CD1c-positive myeloid dendritic cell (primary cell): ENCODE measurements around the gene SNRPF.
"Not testable (repeated sequence)": the region's sequence is repeated elsewhere in the genome, so short reads cannot be mapped to it uniquely, and the experiment has no call there.

Source experiments
- DNase-seq: peaks from one replicate; pipeline ENCODE4 v3.0.0-alpha.2; 2016; ENCODE audit errors: extremely low spot score

SNRPF gene

GRCh38 chr12:95858451-95859343 is at the start of gene SNRPF:
Gene SNRPF (plus strand): TSS chr12:95858952. CDS start chr12:95859074, 122 bp downstream.
- DNase-seq, result peak; percentile 98

DNA sequence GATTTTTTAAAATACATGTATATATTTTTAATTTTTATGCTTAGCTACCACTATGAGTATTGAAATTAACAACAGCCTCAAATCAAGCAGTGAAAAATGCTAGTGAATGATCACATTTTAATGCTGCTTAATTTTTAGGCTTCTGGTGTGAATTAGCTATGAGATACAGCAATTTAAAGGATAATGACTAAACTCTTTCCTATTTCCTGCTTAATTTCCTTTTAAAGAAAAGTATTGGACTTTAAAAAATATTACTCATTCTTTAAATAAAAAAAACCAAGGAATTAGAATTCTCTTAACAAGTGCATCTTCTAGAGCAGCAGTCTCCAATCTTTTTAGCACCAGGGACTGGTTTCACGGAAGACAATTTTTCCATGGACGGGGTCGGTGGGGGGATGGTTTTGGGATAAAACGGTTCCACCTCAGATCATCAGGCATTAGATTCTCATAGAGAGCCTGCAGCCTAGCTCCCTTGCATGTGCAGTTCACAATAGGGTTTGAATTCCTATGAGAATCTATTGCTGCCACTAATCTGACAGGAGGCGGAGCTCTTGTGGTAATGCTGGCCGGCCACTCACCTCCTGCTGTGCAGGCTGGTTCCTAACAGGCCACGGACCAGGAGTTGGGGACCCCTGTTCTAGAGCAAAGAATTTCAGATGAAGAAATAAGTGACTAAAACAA is 49.6 kb upstream of the SNRPF start:
- DNase-seq, result no peak

DNA sequence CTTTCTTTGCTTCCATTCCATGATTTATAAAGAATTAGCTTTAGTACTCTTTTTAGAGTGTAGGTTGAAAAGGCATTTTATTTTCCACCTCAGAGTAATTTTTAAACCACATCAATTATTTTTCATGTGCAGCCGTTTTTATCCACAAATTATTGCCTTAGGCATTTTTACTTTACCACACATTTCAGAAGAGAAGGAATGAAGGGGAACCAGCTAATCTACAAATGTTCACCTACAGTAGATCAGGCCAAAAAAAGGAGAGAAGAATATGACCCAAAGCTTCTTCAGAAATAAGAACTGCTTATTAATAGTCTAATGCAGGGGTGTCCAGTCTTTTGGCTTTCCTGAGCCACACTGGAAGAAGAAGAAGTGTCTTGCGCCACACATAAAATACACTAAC is 48.3 kb upstream of the SNRPF start:
- DNase-seq, result no peak

- DNase-seq, result not testable (repeated sequence)
These were observed 46.6 kb upstream of the SNRPF start for GRCh38 chr12:95812155-95812554.

- DNase-seq, result no peak
These were observed 43.0 kb upstream of the SNRPF start for GRCh38 chr12:95815632-95816212.

DNA sequence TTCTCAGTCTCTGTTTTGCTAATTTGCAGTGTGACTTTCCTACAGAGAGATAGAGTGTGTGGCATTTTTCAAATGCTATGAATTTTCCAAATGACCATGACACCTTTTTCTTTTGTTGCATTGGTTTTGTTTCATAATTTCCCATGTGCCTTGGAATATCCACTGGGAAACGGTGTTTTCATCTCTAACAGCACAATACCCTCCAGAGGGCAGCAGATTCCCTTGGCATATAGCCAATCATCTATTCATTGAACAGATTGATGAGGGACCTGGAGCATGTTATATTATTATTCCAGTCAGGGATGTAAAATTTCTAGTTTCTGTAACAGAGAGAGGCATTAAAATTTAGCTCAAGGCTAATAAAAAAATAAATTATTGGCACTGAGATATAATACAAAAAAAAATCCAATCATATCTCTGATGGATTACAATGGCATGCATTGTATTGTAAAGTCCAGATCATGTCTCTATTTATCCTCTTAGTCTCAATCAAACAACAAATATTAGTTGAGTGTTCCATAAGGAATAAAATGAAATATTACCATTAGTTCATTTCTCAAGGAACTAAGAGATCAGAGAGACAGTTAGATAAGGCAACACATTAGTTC is 38.6 kb upstream of the SNRPF start:
- DNase-seq, result peak; percentile 21

DNA sequence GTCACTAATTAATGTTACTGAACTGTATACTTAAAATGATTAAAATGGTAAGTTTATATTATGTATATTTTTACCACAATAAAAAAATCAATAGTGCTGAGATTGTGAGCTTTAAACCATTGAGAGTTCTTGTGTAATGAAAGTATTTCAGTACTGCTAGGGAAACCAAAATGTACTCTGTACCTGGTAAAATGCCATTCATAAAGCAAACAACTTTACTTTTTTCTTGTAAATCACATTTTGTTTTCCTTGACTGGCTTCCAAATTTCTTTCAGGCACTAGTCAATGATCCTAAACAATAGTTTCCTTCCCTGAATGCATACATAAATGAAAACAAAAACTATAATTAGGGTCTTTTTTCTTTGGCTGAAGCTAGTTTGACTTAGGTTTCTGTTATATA is 29.4 kb upstream of the SNRPF start:
- no peak for DNase-seq

- no peak for DNase-seq
These were observed 28.2 kb upstream of the SNRPF start for GRCh38 chr12:95830335-95831089.

- no peak for DNase-seq
These were observed 24.2 kb upstream of the SNRPF start for GRCh38 chr12:95834572-95834971.

DNA sequence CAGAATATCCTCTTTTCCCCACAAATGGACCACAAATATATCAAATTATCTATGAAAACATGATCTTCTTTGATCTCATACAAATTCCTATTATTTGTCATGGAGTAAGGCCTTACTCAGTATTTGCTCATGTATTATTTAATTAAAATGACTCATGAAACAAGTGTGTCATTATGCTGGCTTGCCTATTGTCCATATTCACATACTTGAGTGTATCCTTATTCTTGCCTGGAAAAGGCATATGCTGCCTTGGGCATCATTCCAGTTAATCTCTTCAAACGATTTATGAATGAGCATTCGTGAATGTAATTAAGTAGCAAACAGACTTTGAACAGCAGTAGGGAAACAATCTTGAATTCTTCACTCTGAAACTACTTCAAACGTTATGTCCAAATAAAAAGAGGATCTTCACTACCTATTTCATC is 22.6 kb upstream of the SNRPF start:
- DNase-seq, result no peak

- no peak for DNase-seq
These were observed 22.0 kb upstream of the SNRPF start for GRCh38 chr12:95836630-95837239.

DNA sequence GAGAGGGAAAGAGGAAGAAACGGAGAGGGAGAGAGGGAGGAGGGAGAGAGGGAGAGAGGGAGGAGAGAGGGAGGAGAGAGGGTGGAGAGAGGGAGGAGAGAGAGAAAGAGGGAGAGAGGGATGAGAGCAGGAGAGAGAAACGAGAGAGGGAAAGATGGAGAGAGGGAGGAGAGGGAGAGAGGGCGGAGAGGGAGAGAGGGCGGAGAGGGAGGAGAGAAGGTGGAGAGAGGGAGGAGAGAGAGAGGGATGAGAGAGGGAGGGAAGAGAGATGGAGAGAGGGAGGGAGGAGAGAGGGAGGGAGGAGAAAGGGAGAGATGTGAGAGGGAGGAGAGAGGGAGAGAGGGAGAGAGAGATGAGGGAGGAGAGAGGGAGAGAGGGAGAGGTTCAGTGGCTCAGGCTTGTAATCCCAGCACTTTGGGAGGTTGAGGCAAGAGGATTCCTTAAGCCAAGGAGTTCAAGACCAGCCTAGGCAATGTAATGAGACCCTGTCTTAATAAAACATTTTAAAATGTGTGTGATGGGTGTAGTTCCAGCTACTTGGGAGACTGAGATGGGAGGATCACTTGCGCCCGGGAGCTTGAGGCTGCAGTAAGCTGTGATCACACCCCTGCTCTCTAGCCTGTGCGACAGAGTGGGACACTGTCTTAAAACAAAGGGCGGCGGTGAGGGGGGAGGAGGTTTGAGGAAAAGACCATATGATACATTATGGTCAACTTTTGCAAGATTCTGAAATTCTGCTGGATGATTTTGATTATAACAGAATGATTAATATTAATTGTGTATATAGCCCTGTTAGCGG is 21.3 kb upstream of the SNRPF start:
- no peak for DNase-seq

GRCh38 chr12:95838125-95838524 is 20.6 kb upstream of the SNRPF start:
- no peak for DNase-seq

- not testable (repeated sequence) for DNase-seq
These were observed 16.3 kb upstream of the SNRPF start for GRCh38 chr12:95842426-95842825.

DNA sequence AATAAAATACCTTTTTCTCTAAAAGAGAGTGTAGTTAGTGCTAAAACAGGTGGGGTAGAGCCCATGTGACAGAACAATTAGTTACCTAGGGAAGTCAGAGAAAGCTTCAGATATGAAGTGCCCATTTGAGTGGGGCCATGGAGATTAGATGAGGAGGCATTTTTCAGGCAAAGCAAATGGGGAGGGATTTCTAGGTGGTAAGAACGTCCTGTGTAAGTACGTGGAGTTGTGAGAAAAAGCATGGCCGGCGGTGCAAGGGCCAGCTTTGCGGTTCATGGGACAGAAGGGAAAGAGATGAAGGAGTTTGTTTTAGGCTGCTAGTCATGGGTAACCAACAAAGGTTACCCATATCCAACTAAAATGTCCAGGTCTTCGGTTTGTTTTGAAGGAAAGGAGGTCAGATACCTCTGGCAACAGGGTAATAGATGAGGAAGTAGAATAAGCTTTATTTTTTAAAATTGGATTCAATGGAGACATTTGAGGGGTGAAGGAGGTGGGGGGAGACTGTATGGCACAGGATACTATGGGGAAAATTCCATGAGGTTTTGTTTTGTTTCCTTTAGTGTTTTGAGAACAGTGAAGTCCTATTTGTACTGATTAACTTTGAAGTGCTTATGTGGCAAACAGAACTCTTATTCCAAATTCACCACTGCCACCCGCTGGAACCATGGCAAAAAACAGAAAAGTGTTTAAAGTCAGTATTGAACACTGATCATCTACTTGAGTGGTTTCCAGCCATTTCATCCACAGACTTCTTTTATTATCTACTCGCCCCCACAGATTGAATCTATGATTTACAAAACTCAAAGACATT is 10.0 kb upstream of the SNRPF start:
- DNase-seq, result no peak

DNA sequence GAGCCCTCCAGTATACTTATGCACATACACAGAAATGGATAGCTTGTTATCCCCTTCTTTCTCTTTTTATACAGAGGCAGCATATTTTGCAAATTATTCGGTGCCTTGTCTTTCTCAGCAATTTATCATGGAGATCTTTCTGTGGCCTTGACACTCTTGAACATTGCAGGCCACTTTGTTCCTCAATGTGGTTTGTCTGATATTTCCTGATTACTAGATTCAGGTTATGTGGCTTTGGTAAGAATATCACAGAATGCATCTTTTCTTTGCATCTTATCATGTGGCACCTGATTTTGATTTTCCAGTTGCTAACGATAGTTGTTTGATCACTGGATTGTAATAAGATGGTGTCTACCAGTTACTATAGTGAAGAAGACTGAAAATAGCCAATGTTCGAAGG is 7.1 kb upstream of the SNRPF start:
- DNase-seq, result no peak

- DNase-seq, result no peak
These were observed 6.6 kb upstream of the SNRPF start for GRCh38 chr12:95852133-95852532.

DNA sequence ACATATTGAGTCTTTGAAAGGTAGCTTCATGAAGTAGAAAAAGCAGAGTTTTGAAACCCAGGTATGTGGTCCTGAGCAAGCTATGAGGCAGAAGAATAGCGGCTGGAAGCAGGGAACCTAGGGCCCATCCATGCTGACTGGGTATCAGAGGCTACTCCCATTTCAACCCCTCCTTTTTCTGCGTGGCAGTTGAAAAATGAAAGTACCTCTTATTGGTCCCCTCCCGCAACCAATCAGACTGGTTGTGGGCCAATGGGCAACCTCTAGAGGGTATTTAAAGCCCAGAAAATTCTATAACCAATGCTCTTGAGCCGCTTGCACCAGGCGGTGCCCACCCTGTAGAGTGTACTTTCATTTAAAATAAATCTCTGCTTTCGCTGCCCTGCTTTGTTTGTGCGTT is 1.6 kb upstream of the SNRPF start:
- no peak for DNase-seq

DNA sequence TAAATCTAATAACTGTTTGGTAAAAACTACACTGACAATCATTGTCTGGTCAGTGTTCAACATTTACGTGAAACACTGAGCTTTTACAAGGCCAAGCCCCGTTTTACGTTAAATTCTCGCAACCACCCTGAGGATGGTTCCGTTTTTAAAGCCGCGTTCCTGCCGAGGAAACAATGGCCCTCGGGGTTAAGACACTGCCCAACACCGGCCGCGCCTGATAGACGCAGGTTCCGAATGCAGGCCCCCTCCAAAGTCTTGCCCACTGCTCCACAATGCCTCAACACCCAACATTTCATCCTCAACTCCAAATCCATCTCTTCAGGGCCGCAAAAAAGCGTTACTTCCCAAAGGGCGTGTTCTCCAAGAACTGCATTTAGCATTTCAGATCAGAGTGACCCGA is 953 bp upstream of the SNRPF start:
- peak; percentile 18 for DNase-seq
